Tibial artery (tissue), 4 donors: ENCODE results near the gene TNNC2.

Experiments
- DNase-seq, 2 donors: peaks; one replicate each; pipeline ENCODE4 v3.0.0-alpha.2; 2019
- H3K27ac ChIP-seq, 2 donors: fragments of 200-600 bp; sonication (generic) in 1 of 2; 1 replicate in 1 of 2; 2 replicates in 1 of 2; pipeline ENCODE4 v1.5.1; 2018 to 2019; ENCODE audit warnings: mild to moderate bottlenecking in 1 of 2
- H3K27me3 ChIP-seq, 2 donors: fragments of 200-600 bp; sonication (generic) in 1 of 2; one replicate each; pipeline versions ENCODE4 v1.5.1 to v1.6.0; 2016 to 2019
- H3K36me3 ChIP-seq, 3 donors: fragments of 200-600 bp; sonication (generic) in 2 of 3; one replicate each; pipeline ENCODE4 v1.5.1; 2016 to 2019; ENCODE audit warnings: mild to moderate bottlenecking in 2 of 3
- H3K4me1 ChIP-seq, 4 donors: fragments of 200-600 bp; sonication (generic) in 2 of 4; 1 replicate in 3 of 4; 2 replicates in 1 of 4; pipeline ENCODE4 v1.5.1; 2016 to 2019
- H3K4me3 ChIP-seq, 2 donors: fragments of 200-600 bp; sonication (generic) in 1 of 2; 1 replicate in 1 of 2; 2 replicates in 1 of 2; pipeline ENCODE4 v1.5.1; 2018 to 2019; ENCODE audit warnings: mild to moderate bottlenecking in 2 of 2
- H3K9me3 ChIP-seq, 3 donors: fragments of 200-600 bp; sonication (generic) in 1 of 3; one replicate each; pipeline ENCODE4 v1.5.1; 2016 to 2019
- CTCF ChIP-seq, 2 experiments: fragments of 200-600 bp in 1 of 2; fragments of 450-650 bp in 1 of 2; IDR thresholded peaks; one replicate each; pipeline ENCODE4 v1.5.1; 2017 to 2019; ENCODE audit warnings: antibody characterized with exemption in 2 of 2, mild to moderate bottlenecking in 1 of 2, moderate library complexity in 1 of 2
- intact Hi-C: fragments of 100-400 bp; cut with DNase I; formaldehyde crosslinking; loops from one replicate; pipeline ENCODE4 v1.15.0; 2023; ENCODE audit warnings: low total_unique reads

TNNC2 gene

DNA sequence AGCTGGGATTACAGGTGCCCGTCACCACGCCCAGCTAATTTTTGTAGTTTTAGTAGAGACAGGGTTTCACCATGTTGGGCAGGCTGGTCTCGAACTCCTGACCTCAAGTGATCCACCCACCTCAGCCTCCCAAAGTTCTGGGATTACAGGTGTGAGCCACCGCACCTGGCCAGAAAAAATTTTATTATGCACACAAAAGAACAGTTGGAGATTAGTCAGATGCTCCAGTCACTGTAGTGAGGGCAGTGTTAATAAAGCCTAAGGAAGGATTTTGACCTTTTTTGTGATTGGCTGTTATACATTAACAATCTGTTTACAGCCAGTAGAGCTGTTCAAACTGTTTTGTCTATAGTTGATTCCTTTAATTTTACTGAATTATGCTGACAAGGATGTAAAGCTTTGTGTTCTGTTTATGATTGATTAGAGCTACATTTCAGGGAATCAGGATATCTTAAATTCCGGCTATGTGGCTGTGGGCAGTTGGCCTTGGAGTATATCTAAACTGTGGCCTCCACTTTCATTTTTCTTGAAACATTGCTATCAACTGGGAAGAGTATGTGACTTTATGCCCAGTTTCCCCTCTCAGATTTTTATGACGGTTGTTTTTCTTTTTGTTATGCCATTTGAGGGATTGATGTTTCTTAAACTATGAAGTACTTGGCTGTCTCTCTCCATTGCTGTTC is 40.2 kb upstream of the TNNC2 start:
- no peak overlapping the region for H3K4me3 ChIP-seq
- no peaks in the 10 kb centered on the region for H3K9me3 ChIP-seq

GRCh38 chr20:45866454-45866853 is 39.3 kb upstream of the TNNC2 start:
- H3K27me3 ChIP-seq, result no peaks in the 10 kb centered on the region
- intact Hi-C loops, result no loop called here
- H3K4me3 ChIP-seq, result no peak overlapping the region
- no peaks in the 10 kb centered on the region for H3K4me1 ChIP-seq
- no peak overlapping the region for H3K27ac ChIP-seq
- DNase-seq, result no peak
- no peaks in the 10 kb centered on the region for H3K36me3 ChIP-seq
- no peak for TF ChIP-seq CTCF (IDR thresholded peaks at IDR 0.05)
- H3K9me3 ChIP-seq, result no peaks in the 10 kb centered on the region

More for the DNA sequence above, 40.2 kb upstream of the TNNC2 start:
- no peak for DNase-seq
- no peak for TF ChIP-seq CTCF (IDR thresholded peaks at IDR 0.05)
- Histone ChIP-seq H3K36me3 (no peaks in the 10 kb centered on the region), H3K4me1 (no peaks in the 10 kb centered on the region), H3K27ac (no peak overlapping the region), H3K27me3 (no peaks in the 10 kb centered on the region)
- intact Hi-C loops, result no loop called here

DNA sequence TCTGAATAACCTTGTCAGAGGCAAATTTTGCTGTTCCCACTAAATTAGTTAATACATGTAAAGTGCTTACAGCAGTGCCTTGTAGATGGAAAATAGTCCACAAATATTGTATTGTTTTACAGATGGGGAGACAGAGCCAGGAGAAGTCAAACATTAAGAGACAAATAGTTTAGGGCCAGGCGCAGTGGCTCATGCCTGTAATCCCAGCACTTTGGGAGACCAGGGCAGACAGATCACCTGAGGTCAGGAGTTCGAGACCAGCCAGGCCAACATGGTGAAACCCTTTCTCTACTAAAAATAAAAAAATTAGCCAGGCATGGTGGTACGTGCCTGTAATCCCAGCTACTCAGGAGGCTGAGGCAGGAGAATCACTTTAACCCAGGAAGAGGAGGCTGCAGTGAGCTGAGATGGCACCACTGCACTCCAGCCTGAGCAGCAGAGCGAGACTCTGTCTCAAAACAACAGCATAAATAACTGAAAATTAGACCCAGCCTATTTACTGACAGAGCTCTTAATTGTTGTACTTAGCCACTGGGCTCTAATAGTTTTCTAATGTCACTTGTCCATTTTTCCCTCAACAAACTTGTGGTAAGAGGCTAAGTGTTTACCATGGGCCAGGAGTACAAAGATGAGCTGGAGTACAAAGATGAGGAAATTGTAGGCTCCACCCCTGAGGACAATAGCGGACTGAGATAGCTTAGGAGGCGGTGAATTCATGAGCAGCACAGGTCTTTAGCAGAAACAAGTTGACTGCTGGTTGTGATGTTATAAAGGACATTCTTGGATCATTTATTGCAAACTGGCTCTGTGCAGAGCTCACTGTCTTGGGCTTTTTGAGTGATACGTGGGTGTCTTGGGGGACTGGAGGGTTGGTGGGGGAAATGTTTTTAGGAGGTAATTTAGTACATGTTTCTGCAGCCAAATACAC is 36.7 kb upstream of the TNNC2 start:
- intact Hi-C loops, result no loop called here
- DNase-seq, result no peak

DNA sequence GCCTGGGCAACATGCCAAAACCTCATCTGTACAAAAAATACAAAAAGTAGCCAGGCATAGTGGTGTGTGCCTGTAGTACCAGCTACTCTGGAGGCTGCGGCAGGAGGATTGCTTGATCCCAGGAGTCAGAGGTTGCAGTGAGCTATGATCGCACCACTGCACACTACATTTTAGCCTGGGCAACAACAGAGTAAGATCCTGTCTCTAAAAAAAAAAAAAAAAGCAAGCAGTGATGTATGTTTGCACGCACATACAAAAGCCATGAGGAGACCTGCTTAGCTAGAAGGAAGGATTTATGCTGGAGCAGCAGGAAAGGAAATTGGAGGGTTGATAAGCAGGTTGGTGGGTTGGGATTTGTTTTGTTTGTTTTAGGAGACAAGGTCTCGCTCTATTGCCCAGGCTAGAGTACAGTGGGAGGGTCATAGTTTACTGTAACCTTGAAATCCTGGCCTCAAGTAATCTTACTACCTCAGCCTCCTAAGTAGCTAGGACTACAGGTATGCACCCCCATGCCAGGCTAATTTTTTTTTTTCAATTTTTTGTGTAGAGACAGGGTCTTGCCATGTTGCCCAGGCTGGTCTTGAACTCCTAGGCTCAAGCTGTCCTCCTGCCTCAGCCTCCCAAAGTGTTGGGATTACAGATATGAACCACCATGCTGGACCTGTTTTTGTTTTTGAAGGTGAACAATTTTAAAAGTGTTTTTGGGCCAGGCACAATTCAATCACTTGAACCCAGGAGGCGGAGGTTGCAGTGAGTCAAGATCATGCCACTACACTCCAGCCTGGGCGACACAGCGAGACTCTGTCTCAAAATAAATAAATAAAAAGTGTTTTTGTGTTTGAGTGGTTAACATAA is 34.3 kb upstream of the TNNC2 start:
- no peak for TF ChIP-seq CTCF (IDR thresholded peaks at IDR 0.05)
- no peak overlapping the region for H3K27ac ChIP-seq
- peaks cover 0 to 17% (median 11%) of the 10 kb centered on the region in 4 donors for H3K4me1 ChIP-seq
- intact Hi-C loops, result no loop called here
- H3K4me3 ChIP-seq, result no peak overlapping the region
- H3K36me3 ChIP-seq, result no peaks in the 10 kb centered on the region
- H3K9me3 ChIP-seq, result no peaks in the 10 kb centered on the region
- H3K27me3 ChIP-seq, result no peaks in the 10 kb centered on the region
- DNase-seq, result no peak

More for the DNA sequence above, 36.7 kb upstream of the TNNC2 start:
- no peaks in the 10 kb centered on the region for H3K9me3 ChIP-seq
- H3K27ac ChIP-seq, result no peak overlapping the region
- no peaks in the 10 kb centered on the region for H3K27me3 ChIP-seq
- no peak for TF ChIP-seq CTCF (IDR thresholded peaks at IDR 0.05)
- H3K4me1 ChIP-seq, result peaks cover 0 to 2% (median under 1%) of the 10 kb centered on the region in 4 donors
- no peaks in the 10 kb centered on the region for H3K36me3 ChIP-seq
- no peak overlapping the region for H3K4me3 ChIP-seq

GRCh38 chr20:45860560-45861220 is 33.6 kb upstream of the TNNC2 start:
- no peak for DNase-seq
- Histone ChIP-seq H3K27ac (no peak overlapping the region), H3K4me3 (no peak overlapping the region), H3K36me3 (no peaks in the 10 kb centered on the region), H3K9me3 (no peaks in the 10 kb centered on the region), H3K4me1 (peaks cover 0 to 24% (median 17%) of the 10 kb centered on the region in 4 donors), H3K27me3 (no peaks in the 10 kb centered on the region)
- intact Hi-C loops, result no loop called here
- TF ChIP-seq CTCF (IDR thresholded peaks at IDR 0.05), result no peak
